Heart left ventricle (tissue), 13 donors: ENCODE data around the gene TBC1D4.

Experiments used
- CTCF ChIP-seq, 12 donors: fragments of 200-600 bp; sonication (generic) in 4 of 12; IDR thresholded peaks; one replicate each; pipeline versions ENCODE4 v1.5.0 to v1.8.0; 2018 to 2022; ENCODE audit warnings: antibody characterized with exemption in 12 of 12, mild to moderate bottlenecking in 5 of 12
- POLR2A ChIP-seq, 2 donors: fragments of 450-650 bp; IDR thresholded peaks; one replicate each; pipeline ENCODE4 v1.6.1; 2017; ENCODE audit warnings: antibody characterized with exemption in 2 of 2, mild to moderate bottlenecking in 2 of 2, moderate library complexity in 2 of 2
- donor health status: ischemic (EF 13 %, LVEDD 7.1; RV severe dilation, severe dysfunction).
- donor health status: DM: no; HTN: yes; CAD: no.
- donor health status: DM: no; HTN: no; CAD: no.
- donor health status: ischemic (EF 25% LVEDD 6.9; RV normal size, moderate dysfunction).
- donor health status: ischemic (EF 25% LVEDD 5.7; RV mildly dilated, moderate dysfunction).
- donor health status: ischemic (EF 35%, LVEDD 5.7; RV mildly dilated, moderate dysfunction).
- donor health status: nonischemic (EF 11% LVEDD 7.7; RV severe dilation, severe dysfunction).
- donor health status: DM: yes; HTN: yes; CAD: no.
- donor health status: PGD.
- donor health status: ischemic (EF 29% LVEDD 5.4; RV normal size, mild dysfunction).
- donor health status: nonischemic (EF 23%, LVEDD 6.1; RV moderate dilation, normal function).

GRCh38 chr13:75326173-75327134, 155.5 kb downstream of the TBC1D4 start:
- no peak for TF ChIP-seq CTCF (IDR thresholded peaks at IDR 0.05)
- no peak for TF ChIP-seq POLR2A (IDR thresholded peaks at IDR 0.05)
